GM18520 (cell line): ENCODE data around the gene CTSE.

ENCODE experiments used
- ATAC-seq: cut with Tn5 transposase; IDR thresholded peaks from one replicate; pipeline ENCODE4 v1.9.1; 2021; ENCODE audit not compliant: unreplicated experiment

Gene CTSE

DNA sequence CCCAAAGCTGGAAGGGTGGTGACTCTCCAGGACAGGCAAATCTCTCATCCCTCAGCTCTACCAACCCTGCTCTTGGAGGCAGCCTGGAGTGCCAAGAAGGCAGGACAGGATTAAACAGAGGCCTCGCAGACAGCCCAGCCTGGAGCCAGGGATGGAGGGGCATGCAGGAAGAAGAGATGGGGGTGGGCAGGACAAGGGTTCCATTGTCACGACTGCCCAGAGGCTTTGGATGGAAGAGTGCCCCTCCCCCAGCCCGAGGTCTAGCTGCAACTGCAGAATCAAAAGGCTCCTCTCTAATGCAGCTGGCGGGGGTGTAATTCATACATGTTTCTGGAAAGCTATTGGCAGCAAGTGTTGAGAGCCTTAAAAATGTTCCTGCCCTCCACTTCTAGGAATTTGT, 29.3 kb downstream of the CTSE start:
- ATAC-seq: no peak

DNA sequence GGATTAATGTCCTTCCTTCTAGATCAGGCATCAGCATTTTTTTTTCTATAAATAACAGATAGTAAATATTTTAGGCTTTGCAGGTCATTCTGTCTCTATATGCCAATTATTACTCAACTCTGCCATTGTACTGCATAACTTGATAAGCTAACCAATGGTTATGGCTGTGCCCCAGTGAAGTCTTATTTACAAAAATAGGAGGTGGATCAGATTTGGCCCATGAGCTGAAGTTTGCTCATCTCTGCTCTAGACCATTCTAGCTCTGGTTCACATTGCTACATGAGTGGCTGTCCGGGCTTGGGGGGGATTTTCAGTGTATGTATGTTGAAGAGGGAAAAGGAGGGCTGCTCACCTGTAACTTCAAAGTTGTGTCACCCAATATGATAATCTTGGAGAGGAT, 30.6 kb downstream of the CTSE start:
- no peak for ATAC-seq

DNA sequence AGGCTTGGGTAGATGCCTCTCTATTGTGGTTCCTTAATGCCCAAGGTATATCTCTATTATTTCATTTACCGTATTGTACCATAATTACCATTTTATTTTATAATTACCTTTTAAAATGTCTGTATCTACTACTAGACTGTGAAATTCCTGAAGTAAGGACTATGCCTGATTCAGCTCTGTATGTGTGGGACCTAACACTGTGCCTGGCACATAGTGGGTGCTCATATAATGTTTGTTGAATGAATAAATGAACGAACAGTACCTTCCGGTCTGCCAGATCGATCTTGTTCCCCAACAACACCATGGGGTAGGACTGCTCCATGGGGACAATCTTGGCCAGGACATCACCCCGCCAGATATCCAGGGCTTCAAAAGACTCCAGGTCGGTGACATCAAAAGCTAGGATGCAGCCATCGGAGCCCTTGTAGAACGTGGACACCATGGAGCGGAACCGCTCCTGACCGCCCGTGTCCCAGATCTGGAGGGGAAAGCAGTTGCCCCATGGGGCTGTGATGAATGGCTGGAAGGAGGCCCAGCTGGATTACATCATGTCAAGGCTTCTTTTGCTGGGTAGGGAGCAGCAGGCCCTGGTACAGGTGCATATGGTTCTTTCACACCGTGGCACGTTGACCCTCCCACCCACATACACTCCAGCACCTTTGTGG, 31.3 kb downstream of the CTSE start:
- no peak for ATAC-seq

GRCh38 chr1:205991237-205991636, 32.5 kb downstream of the CTSE start:
- no peak for ATAC-seq

GRCh38 chr1:205990226-205990625, 33.5 kb downstream of the CTSE start:
- no peak for ATAC-seq

GRCh38 chr1:205989786-205990185, 33.9 kb downstream of the CTSE start:
- ATAC-seq: no peak

- ATAC-seq: no peak
These were observed 35.1 kb downstream of the CTSE start for GRCh38 chr1:205988585-205988995.

- no peak for ATAC-seq
These were observed 36.8 kb downstream of the CTSE start for GRCh38 chr1:205986861-205987260.

DNA sequence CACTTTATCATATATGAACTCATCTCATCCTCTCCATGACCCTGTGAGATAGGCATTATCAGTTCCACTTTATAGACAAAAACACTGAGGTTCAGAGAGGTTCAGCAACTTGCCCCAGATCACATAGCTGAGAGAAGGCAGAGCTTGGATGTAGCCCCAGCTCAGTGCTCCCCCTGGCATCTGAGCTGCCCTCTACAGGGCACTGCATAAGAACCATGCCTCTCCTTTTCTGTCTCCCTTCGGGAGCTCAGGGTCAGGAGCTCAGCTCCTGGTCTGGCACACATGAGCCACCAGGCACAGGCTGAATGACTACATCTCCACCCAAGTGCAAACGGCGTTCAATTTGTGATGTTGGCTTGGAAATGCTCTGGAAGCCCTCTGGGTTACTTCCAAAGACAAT, 37.4 kb downstream of the CTSE start:
- ATAC-seq: no peak

GRCh38 chr1:205985330-205986005, 38.2 kb downstream of the CTSE start:
- no peak for ATAC-seq

- ATAC-seq: no peak
These were observed 39.6 kb downstream of the CTSE start for GRCh38 chr1:205983925-205984725.

GRCh38 chr1:205981257-205981656, 42.4 kb downstream of the CTSE start:
- no peak for ATAC-seq

DNA sequence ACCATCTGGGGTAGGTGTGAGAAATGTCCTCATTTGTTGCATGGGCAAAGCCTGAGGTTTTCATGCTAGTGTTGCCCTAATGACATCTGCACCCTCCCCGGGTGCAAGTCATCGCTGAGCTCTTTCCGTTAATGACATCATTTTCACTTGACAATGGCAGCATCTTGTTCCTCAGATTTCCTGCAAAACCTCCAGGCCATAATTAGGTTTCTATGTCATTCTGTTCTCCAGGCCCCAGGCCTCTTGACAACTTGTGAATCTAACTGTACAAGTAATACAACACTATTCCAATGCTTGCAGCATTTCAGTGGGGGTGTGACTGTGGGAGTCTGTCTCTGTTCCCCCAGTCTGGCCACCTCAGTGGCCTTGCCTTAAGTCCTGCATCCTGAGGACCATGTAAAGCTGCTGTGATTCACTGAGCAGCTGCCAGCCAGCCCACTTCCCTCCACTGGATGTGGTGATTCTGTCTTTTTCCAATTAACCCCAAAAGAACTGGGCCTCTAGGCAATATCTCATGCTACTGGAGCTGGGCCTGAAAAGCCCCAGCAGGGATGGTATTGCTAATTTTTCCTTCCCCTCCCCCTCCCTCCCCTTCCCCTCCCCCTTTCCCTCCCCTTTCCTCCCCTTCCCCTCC, 43.3 kb downstream of the CTSE start:
- no peak for ATAC-seq

GRCh38 chr1:205979301-205979700, 44.4 kb downstream of the CTSE start:
- no peak for ATAC-seq

DNA sequence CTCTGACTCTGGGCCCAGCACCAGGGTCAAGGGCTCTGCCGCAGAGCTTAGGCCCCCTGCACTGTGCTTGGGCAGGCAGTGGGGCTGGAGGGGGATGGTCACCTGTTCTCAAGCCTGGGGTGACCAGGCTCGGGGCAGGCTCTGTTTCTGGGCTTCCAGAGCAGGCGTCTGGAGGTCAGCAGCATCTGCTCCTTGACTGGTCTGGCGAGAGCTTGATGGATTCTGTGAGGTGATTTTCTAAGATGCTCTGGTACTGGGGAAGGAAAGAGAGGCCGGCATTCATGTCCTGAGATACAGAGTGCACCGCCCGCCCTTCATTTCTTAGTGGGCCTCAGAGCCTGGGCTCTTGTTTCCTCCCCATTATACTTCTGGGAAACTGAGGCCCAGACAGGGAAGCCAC, 45.0 kb downstream of the CTSE start:
- ATAC-seq: no peak

DNA sequence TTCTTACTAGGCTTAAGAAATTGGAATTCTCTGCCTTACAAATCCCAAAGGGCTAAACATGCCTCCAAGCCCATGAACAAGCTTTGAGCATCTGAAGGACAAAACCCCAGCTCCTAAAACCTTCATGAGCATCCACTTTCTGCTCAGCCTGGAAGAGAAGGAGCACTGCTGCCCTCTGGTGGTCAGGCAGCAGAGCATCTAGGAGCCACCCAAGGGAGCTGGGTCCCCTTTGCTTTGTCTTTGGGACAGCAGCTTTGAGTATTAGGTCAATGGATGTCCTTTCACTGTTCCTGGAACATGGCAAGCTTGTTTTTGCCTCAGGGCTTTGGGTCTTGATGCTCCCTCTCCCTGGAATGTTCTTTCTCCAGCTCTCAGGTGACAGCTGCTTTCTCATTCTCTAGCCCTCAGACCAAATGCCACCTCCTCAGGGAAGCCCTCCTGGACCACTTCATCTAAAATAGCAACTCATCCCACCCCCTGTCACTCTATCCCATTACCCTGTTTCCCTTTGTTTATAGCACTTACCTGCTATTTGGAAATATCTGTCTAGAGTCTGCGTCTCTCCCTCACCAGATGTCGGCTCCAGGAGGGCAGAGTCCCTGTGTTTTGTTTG, 46.2 kb downstream of the CTSE start:
- no peak for ATAC-seq

DNA sequence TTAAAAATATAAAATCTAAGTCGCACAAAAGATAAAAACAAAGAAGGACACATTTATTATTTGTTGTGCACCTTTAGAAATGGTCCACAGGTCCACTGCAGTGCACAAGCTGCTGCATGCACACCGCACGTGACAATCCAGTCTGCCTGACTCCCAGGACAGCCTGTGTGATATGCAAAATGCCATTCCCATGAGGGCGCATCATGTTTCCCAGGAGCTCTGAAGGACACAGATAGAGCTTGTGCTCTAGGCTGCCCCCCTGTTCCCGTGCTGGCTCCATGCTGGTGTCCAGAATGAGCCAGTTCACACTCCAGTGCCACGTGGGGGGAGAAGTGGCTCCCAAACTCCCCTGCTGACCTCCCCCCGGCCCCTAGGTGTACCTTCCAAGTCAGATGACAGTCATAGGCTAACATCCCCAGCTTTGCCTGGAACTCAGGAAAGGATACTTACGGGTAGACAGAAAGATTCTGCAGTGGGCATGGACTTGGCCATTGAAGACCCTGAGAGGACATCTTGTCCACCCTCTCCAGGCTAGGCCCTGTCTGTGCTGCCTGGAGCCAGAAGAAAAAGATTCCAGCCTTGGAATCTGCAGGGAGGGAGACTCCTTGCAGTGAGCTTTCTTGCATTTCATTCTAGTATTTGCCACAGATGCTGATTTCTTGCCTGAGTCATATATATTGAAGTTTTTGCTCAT, 46.8 kb downstream of the CTSE start:
- no peak for ATAC-seq

DNA sequence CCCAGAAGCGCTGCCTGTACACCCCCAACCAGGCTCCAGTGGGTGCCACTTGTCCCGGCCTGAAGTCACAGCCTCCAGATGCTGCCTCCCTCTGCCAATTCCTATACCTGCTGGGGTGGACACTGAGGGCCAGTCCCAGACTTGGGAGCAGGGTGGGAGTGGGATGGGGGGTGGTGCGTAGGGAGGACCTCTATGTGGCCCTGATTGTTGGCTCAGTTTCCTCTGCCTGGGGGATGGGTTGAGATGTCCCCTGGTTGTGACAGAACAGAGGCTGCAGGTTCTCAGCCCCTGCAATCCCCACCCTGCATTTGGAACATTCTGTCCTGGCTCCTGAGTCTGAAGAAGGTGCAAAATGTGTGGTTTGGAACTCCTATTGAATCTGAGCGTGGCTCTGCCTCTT, 47.7 kb downstream of the CTSE start:
- ATAC-seq: no peak

- ATAC-seq: no peak
These were observed 48.2 kb downstream of the CTSE start for GRCh38 chr1:205975387-205975998.

DNA sequence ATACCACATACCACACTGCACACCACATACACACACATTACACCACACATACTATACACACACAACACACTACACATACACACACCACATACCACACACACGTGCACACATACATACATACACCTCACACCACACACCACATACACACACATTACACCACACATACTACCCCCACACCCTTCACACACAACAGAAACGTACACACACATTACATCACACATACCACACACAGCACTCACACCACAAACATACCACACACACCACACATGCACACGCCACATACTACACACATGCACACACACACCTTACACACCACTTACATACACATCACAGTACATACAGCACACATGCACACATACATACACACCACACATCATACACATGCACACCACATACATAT, 49.0 kb downstream of the CTSE start:
- ATAC-seq: no peak
